ENCODE results near the gene ARGLU1. TPM values are rescaled to one million over a fixed set of nuclear protein-coding genes. Genes with fewer than 3 reads are reported as not detected.
A peak's percentile ranks its signal among the peaks of the same experiment; 100 is the strongest.

The ARGLU1 gene
- total RNA-seq, 8 experiments from 2014 or later: 83.9 to 145 (median 117) TPM

- 33 to 100% (median 68%) methylated on average over 1 of the region's 1 CpG; no CpG with 5 or more reads in 4 of the 10 experiments for WGBS, 10 experiments
- H3K4me1 ChIP-seq (replicated peaks in 1 of 2): peaks cover 17 to 43% of the 10 kb centered on the region in 2 donors
- no peak overlapping the region for H3K4me3 ChIP-seq
- H3K27ac ChIP-seq: no peak overlapping the region
- in situ Hi-C loops (cut with MboI; ENCODE audit: low pct_unique_long_range_greater_than_20kb in 2 of 9, low sequenced_read_pairs in 9 of 9, unreplicated experiment in 9 of 9): no loop called here
- no peak for ATAC-seq (replicated peaks in 6 of 8)
These were observed 70.9 kb downstream of the ARGLU1 start for GRCh38 chr13:106497079-106497478.

GRCh38 chr13:106496072-106496997 is 71.6 kb downstream of the ARGLU1 start:
- no peak overlapping the region for H3K4me3 ChIP-seq
- 51 to 100% (median 76%) methylated on average over 1 to 6 of the region's 6 CpGs for WGBS, 10 experiments
- in situ Hi-C loops (cut with MboI; ENCODE audit: low pct_unique_long_range_greater_than_20kb in 2 of 9, low sequenced_read_pairs in 9 of 9, unreplicated experiment in 9 of 9): no loop called here
- ATAC-seq (replicated peaks in 6 of 8): no peak
- H3K27ac ChIP-seq: no peak overlapping the region
- peaks cover 17 to 51% of the 10 kb centered on the region in 2 donors for H3K4me1 ChIP-seq (replicated peaks in 1 of 2)

GRCh38 chr13:106494936-106495335 is 73.0 kb downstream of the ARGLU1 start:
- Histone ChIP-seq H3K4me1 (replicated peaks in 1 of 2) (peaks cover 17 to 56% of the 10 kb centered on the region in 2 donors), H3K4me3 (no peak overlapping the region), H3K27ac (no peak overlapping the region)
- WGBS, 10 experiments: 51 to 100% (median 91%) methylated on average over 1 to 3 of the region's 3 CpGs; no CpG with 5 or more reads in 2 of the 10 experiments
- in situ Hi-C loops (cut with MboI; ENCODE audit: low pct_unique_long_range_greater_than_20kb in 2 of 9, low sequenced_read_pairs in 9 of 9, unreplicated experiment in 9 of 9): no loop called here
- ATAC-seq (replicated peaks in 6 of 8): no peak

- no peak for ATAC-seq (replicated peaks in 6 of 8)
- Histone ChIP-seq H3K4me1 (replicated peaks in 1 of 2) (peaks cover 17 to 54% of the 10 kb centered on the region in 2 donors), H3K4me3 (no peak overlapping the region), H3K27ac (no peak overlapping the region)
- in situ Hi-C loops (cut with MboI; ENCODE audit: low pct_unique_long_range_greater_than_20kb in 2 of 9, low sequenced_read_pairs in 9 of 9, unreplicated experiment in 9 of 9): no loop called here
These were observed 73.4 kb downstream of the ARGLU1 start for GRCh38 chr13:106494506-106494905.

GRCh38 chr13:106493533-106494220 is 74.3 kb downstream of the ARGLU1 start:
- in situ Hi-C loops (cut with MboI; ENCODE audit: low pct_unique_long_range_greater_than_20kb in 2 of 9, low sequenced_read_pairs in 9 of 9, unreplicated experiment in 9 of 9): no loop called here
- no peak for ATAC-seq (replicated peaks in 6 of 8)
- Histone ChIP-seq H3K27ac (no peak overlapping the region), H3K4me3 (no peak overlapping the region), H3K4me1 (replicated peaks in 1 of 2) (peaks cover 16 to 46% of the 10 kb centered on the region in 2 donors)
- 60 to 95% (median 88%) methylated on average over 1 to 16 of the region's 17 CpGs for WGBS, 10 experiments

GRCh38 chr13:106492588-106493475 is 75.1 kb downstream of the ARGLU1 start:
- in situ Hi-C loops (cut with MboI; ENCODE audit: low pct_unique_long_range_greater_than_20kb in 2 of 9, low sequenced_read_pairs in 9 of 9, unreplicated experiment in 9 of 9): no loop called here
- no peak for ATAC-seq (replicated peaks in 6 of 8)
- Histone ChIP-seq H3K27ac (no peak overlapping the region), H3K4me3 (no peak overlapping the region), H3K4me1 (replicated peaks in 1 of 2) (peaks cover 8 to 37% of the 10 kb centered on the region in 2 donors)
- 40 to 97% (median 96%) methylated on average over 1 to 25 of the region's 54 CpGs; no CpG with 5 or more reads in 2 of the 10 experiments for WGBS, 10 experiments

GRCh38 chr13:106491928-106492587 is 75.9 kb downstream of the ARGLU1 start:
- 62 to 100% (median 85%) methylated on average over 1 to 12 of the region's 14 CpGs for WGBS, 10 experiments
- Histone ChIP-seq H3K27ac (no peak overlapping the region), H3K4me1 (replicated peaks in 1 of 2) (peaks cover 4 to 32% of the 10 kb centered on the region in 2 donors), H3K4me3 (no peak overlapping the region)
- peak in 3 of 8 experiments; percentile 40 to 72 (median 53) for ATAC-seq (replicated peaks in 6 of 8)
- in situ Hi-C loops (cut with MboI; ENCODE audit: low pct_unique_long_range_greater_than_20kb in 2 of 9, low sequenced_read_pairs in 9 of 9, unreplicated experiment in 9 of 9): no loop called here

Other genes with a start within 250 kb of the ARGLU1 start
- gene EFNB2, start 32.5 kb downstream of the ARGLU1 start, total RNA-seq: 10 to 100 TPM in 5 of 8 experiments, 1 to 10 TPM in 2, under 1 TPM in 1; 0.77 to 43.6 (median 21.9) TPM